ENCODE results near the gene GPC6.

DNA sequence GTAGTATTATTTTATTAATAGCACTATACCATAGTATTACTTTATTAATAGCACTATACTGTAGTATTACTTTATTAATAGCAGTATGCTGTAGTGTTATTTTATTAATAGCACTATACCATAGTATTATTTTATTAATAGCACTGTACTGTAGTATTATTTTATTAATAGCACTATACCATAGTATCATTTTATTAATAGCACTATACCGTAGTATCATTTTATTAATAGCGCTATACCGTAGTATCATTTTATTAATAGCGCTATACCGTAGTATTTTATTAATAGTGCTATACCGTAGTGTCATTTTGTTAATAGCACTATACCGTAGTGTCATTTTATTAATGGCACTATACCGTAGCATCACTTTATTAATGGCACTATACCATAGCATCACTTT is 191.8 kb downstream of the GPC6 start:
- TF ChIP-seq LEF1 (IDR thresholded peaks at IDR 0.05; ENCODE audit: borderline replicate concordance): no peak
- TF ChIP-seq SP1 (IDR thresholded peaks at IDR 0.05): no peak
- TF ChIP-seq SUZ12 (IDR thresholded peaks at IDR 0.05): no peak
- no peak for TF ChIP-seq FOXA1 (IDR thresholded peaks at IDR 0.05)
- TF ChIP-seq L3MBTL2 (conservative IDR thresholded peaks at IDR 0.05): no peak
- TF ChIP-seq FOXM1 (IDR thresholded peaks at IDR 0.05; ENCODE audit: borderline replicate concordance): no peak
- no peak for TF ChIP-seq FOXK2 (IDR thresholded peaks at IDR 0.05)
- no peak for TF ChIP-seq NFRKB (IDR thresholded peaks at IDR 0.05)
- TF ChIP-seq TARDBP (IDR thresholded peaks at IDR 0.05): no peak
